GM19035 (cell line): ENCODE measurements around the gene RASL10A.
A peak's percentile ranks its signal among the peaks of the same experiment; 100 is the strongest.

ENCODE experiments used
- ATAC-seq: cut with Tn5 transposase; IDR thresholded peaks from one replicate; pipeline ENCODE4 v1.9.1; 2021; ENCODE audit not compliant: unreplicated experiment

RASL10A gene

GRCh38 chr22:29270475-29271271 is 44.8 kb downstream of the RASL10A start:
- ATAC-seq = no peak

DNA sequence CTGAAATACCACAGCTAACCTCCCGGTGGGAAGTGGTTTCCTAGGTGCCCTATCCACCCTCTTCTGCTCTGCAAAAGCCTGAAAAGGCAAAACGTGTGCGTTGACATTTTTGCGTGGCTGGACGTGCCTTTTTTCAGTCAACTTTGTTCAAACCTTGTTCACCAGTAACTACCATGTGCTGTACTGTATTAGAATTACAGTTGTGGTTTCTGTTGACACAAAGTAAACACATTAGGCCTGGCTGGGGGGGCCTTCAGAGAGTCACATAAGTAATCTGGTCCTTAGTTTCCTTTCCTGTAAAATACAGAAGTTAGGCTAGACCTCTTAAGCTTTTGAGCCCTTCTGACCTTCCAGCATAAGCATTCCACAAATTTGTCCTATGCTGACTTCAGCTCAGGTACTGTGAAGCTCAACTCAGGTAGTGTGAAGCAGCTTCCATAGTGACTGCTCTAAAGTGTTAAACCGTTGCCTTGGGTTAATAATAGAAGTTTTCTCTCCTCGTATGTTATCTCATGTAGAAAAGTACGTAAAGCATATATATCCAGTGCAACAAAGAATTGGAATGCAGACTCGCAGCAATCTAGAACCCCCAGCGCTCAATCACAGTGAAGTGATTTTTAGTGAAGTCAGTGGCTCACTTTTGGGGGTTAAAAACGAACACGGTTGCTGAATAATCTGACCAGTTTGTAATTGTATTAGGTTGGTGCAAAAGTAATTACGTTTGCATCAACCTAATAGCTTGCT is 45.6 kb downstream of the RASL10A start:
- ATAC-seq = no peak

GRCh38 chr22:29269230-29269604 is 46.3 kb downstream of the RASL10A start:
- ATAC-seq = no peak

- peak; percentile 24 for ATAC-seq
These were observed 46.8 kb downstream of the RASL10A start for GRCh38 chr22:29268511-29269229.

DNA sequence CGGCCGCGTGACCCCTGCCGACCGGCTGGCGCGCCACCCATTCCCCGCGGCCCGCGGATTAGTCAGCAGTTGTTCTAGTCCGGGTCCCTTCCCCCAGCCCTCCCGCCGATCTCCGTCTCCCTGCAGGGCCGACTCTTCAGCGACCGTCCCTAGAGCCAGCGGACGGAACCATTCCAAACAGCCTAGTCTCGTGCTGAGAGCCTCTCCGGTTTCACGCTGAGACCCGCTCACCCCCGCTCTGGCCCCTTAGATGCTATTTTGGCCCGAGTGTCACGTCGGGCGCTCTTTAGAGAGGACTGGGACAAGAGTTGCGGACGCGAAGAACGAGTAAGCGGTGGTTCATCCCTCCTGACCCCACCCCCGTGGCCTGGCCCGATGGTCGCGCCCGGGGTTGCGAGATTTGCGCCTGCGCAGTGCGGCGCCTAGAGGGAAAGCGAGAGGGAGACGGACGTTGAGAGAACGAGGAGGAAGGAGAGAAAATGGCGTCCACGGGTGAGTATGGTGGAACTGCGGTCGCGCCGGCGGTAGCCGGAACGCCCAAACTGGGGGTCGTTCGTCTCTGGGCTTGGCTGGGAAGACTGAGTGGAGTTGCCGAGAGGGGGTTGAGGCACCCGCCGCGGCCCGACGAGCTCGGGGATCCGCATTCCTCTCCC is 47.5 kb downstream of the RASL10A start, which contains the start of the genes EWSR1 and RHBDD3:
Gene EWSR1, plus strand, starts transcription at position 411 of the 653 bp plus-strand sequence. Its CDS starts 69 bp downstream, at position 480.
Gene RHBDD3, minus strand, starts transcription at position 124 of the 653 bp plus-strand sequence. CDS start 2,355 bp downstream, outside the sequence.
- ATAC-seq = peak; percentile 80

DNA sequence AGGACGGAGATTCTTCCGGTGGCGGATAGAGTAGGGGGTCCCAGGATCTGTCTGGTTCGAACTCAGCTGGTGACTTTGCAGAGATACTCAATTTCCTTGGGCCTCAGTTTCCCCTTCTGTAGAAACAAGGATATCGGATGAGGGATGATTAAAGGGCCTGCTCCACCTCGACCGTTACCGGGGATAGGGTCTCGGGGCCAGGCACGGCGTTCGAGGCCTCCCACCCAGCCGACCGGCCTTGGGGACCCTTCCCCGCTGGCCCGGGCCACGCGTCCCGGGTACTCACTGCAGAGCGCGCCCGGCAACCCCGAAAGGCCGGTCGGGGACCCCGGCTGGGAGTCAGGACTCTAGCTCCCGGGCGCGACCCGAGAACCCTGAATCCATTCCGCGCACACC is 48.0 kb downstream of the RASL10A start:
- ATAC-seq = no peak

- ATAC-seq = no peak
These were observed 48.7 kb downstream of the RASL10A start for GRCh38 chr22:29266564-29267461.

- ATAC-seq = no peak
These were observed 49.6 kb downstream of the RASL10A start for GRCh38 chr22:29265929-29266328.

DNA sequence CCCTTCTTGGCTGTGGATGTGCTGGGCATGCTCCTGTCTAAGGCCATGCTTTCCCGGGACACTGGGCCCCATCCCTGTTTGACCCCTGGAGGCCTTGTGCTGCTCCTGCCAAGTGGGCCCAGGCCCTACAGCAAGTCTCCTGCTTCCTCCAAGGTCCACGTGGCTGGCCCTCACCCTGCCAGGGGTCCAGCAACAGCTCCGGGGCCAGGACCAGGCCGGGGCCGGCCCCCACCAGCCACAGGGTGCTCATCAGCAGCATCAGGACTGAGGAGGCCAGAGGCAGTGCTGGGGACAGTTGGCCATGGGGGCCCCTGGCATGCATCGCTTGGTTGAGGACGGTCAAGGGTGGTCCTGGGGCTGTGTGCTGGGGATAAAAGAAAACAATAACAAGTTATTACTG is 50.2 kb downstream of the RASL10A start:
- no peak for ATAC-seq

DNA sequence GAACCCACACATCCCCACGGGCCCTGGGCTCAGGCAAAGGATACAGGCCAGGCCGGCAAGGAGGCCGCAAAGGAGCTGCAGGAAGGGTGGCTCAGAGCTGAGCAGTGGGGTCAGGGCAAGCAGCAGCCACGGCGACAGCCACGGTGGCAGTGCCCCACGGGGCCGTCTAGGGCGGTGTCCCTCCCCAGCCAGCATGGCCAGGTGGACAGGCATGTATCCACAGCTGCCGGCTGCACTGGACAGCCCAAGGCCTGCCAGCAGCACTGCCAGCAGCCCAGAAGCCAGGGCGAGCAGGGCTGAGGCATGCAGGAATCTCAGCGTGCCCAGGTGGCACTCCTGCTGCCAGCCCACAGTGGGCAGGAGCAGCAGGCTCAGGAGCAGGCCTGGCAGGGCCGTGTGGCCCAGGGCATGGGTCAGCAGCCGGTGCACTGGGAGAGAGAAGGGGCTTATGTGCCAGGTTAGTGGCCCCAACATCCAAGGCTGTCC is 51.7 kb downstream of the RASL10A start:
- ATAC-seq = no peak
